Thoracic aorta endothelial cell (primary cell): ENCODE results near the gene GCSAML. TPM values are rescaled to one million over a fixed set of nuclear protein-coding genes. Genes with fewer than 3 reads are reported as not detected.

Source experiments
- small RNA-seq: library from RNA; depleted of rRNA; stranded (forward); fragments of <200 nt; gene quantifications from one replicate; pipeline ENCODE3, GENCODE V24; 2012
- total RNA-seq: library from RNA; depleted of rRNA; stranded (reverse); fragments of >200 nt; gene quantifications from 2 replicates; pipeline ENCODE4 v1.2.3, GENCODE V29; 2012

GCSAML gene
- total RNA-seq: not detected in 2 replicates

DNA sequence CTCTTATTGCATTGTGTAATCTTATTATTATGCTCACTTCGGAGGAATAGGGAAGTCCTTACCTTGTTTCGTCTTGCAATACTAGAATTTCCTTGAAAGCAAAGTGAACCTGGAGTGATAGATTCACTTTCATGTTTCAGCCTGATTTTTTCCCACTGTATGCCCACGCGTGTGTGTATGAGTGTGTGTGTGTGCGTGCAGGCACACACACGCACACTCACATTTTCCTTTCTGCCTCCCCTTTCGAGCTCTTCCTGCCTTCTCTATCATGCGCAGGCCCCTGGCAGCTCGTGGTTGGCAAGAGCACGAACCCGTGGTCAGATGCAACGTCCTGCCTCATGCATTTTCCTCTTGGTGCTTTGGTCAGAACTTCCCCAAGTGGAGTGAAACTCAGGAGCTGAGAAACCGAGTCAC lies at the start of gene GCSAML:
Gene GCSAML (plus strand): TSS at position 366 of the 414 bp plus-strand sequence. CDS start 58 bp downstream, outside the sequence.

DNA sequence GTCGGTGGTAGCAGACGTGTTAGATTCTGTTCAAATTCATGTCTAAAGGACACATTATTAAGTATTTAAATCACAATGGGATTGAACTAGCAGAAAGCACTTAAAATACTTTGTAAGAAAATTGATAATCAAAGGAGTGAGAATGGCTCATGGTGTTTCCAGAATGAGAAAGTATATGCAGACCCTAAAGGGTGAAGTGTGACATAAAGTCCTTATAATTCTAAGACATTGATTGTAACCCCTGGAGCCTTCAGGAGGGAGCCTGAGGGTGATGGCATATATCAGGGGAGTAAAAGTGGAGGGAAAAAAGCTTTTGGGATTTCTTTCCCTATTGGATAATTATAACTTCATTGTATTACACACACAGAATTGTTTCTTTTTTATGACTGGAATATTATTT lies 12.6 kb upstream of the GCSAML start, which contains the start of gene OR2C3:
Gene OR2C3 (minus strand): TSS at position 101 of the 400 bp plus-strand sequence. CDS start 3,929 bp downstream, outside the sequence.

DNA sequence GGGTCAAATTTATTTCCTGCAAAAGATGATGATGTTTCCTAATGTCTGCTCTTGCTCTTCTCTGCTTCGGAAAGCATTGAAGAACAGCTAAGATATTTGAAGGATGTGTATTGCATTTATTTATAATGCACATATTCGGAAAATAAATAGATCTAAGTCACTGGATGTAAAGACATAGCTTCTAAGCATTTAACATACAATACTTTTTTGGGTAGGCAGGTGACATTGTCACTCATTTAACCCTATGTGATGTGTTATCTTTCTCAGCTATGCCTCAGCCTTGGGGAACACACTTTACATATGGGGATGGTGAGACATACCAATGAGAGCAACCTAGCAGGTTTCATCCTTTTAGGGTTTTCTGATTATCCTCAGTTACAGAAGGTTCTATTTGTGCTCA lies 39.1 kb downstream of the GCSAML start, which contains the start of gene OR2G2:
Gene OR2G2 (plus strand): TSS at position 301 of the 400 bp plus-strand sequence. CDS start 0 bp downstream, at position 301.

DNA sequence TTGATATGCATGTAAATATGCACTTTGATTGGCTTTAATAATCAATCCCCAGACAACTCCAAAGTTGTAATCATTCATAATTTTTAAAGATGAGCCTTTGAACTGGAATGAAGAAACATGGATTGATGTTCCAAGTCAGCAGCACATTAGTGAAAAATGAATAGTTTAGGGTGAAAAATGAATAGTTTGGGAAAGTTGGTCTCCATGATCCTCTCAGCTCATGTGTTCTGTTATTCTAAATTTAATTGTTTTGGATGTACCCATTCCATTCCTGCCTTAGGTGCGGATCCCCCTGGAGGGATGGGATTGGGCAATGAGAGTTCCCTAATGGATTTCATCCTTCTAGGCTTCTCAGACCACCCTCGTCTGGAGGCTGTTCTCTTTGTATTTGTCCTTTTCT lies 56.4 kb downstream of the GCSAML start, which contains the start of gene OR2G3:
Gene OR2G3 (plus strand): TSS at position 301 of the 400 bp plus-strand sequence. CDS start 0 bp downstream, at position 301.

Small RNA genes within 50 kb of the gene (small RNA-seq; reads per million reads assigned to genes)
- not detected for gene RF00026

Other genes with a start within 250 kb of the GCSAML start
- gene ZNF496, start 217.3 kb upstream of the GCSAML start, total RNA-seq: 34.4 and 43.5 TPM in 2 replicates
- gene NLRP3, start 133.0 kb upstream of the GCSAML start, total RNA-seq: 0.14 TPM in 1 of 2 replicates, not detected in the other
- gene OR2B11, start 91.0 kb upstream of the GCSAML start, total RNA-seq: not detected in 2 replicates
- not detected in 2 replicates for gene OR2C3, start 12.7 kb upstream of the GCSAML start, total RNA-seq
- not detected in 2 replicates for gene OR2G2, start 39.2 kb downstream of the GCSAML start, total RNA-seq
- gene OR2G3, start 56.5 kb downstream of the GCSAML start, total RNA-seq: not detected in 2 replicates
- not detected in 2 replicates for gene OR13G1, start 130.6 kb downstream of the GCSAML start, total RNA-seq
- not detected in 2 replicates for gene OR6F1, start 167.5 kb downstream of the GCSAML start, total RNA-seq
- not detected in 2 replicates for gene OR14K1, start 189.5 kb downstream of the GCSAML start, total RNA-seq
- not detected in 2 replicates for gene OR14A2, start 199.0 kb downstream of the GCSAML start, total RNA-seq
- not detected in 2 replicates for gene OR1C1, start 211.4 kb downstream of the GCSAML start, total RNA-seq